ENCODE data around the gene EXOC3L2. TPM values are rescaled to one million over a fixed set of nuclear protein-coding genes. Genes with fewer than 3 reads are reported as not detected.

The EXOC3L2 gene
- total RNA-seq, 1 experiment from 2014 or later = not detected

DNA sequence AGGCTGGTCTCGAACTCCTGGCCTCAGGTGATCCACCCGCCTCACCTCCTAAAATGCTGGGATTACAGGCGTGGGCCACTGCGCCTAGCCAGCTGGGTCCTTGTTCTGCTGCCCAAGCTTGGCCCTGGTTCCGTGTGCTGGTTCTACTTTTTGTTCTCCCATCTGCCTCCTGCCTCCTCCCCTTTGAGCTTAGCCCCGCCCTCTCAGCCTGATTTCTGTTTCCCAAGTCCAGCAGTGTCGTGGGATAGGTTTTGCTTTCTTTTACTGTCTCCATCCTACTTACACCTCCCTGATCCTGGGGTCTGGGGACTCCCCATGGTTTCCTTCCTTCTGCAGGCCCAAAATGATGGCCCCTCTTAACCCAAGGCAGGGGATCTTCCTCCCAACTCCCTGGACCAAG, 64.3 kb downstream of the EXOC3L2 start:
- TF ChIP-seq CTCF (conservative IDR thresholded peaks at IDR 0.05; ENCODE audit: low read depth, low read length) (no peak), EZH2 (IDR thresholded peaks at IDR 0.05; ENCODE audit: borderline replicate concordance, low read depth, low read length, poor library complexity, severe bottlenecking) (no peak)
- ChIA-PET POLR2A (ENCODE audit: low non-redundant PET) (no interaction called here), CTCF (no interaction called here)
- Histone ChIP-seq H3K4me3 (ENCODE audit: low read depth, low read length, poor library complexity, severe bottlenecking) (no peak overlapping the region), H3K36me3 (ENCODE audit: insufficient read depth, low read length, poor library complexity, severe bottlenecking) (no peaks in the 10 kb centered on the region), H3K27me3 (replicated peaks; ENCODE audit: insufficient read depth, low read depth, low read length, poor library complexity) (no peaks in the 10 kb centered on the region), H3K4me1 (ENCODE audit: insufficient read depth, low read length, poor library complexity, severe bottlenecking) (peaks cover 7% of the 10 kb centered on the region), H3K9me3 (ENCODE audit: low read depth, low read length, poor library complexity, severe bottlenecking) (no peaks in the 10 kb centered on the region), H3K27ac (ENCODE audit: low read depth, low read length, poor library complexity, severe bottlenecking) (no peak overlapping the region)
- no TSS peak for BruUV-seq (replicated peaks)
- intact Hi-C loops (cut with micrococcal nuclease; ENCODE audit: unreplicated experiment) = loop anchor here (10.0 kb wide), 1 partner anchor 166 kb away; no protein-coding TSS in a partner anchor
- DNase-seq (ENCODE audit: low spot score) = no peak

- intact Hi-C loops (cut with micrococcal nuclease; ENCODE audit: unreplicated experiment) = loop anchor here (10.0 kb wide), 1 partner anchor 165 kb away; no protein-coding TSS in a partner anchor
- Histone ChIP-seq H3K4me1 (ENCODE audit: insufficient read depth, low read length, poor library complexity, severe bottlenecking) (peaks cover 7% of the 10 kb centered on the region), H3K9me3 (ENCODE audit: low read depth, low read length, poor library complexity, severe bottlenecking) (no peaks in the 10 kb centered on the region), H3K27me3 (replicated peaks; ENCODE audit: insufficient read depth, low read depth, low read length, poor library complexity) (no peaks in the 10 kb centered on the region), H3K27ac (ENCODE audit: low read depth, low read length, poor library complexity, severe bottlenecking) (peak overlapping the region; percentile 64), H3K4me3 (ENCODE audit: low read depth, low read length, poor library complexity, severe bottlenecking) (peak overlapping the region; percentile 77), H3K36me3 (ENCODE audit: insufficient read depth, low read length, poor library complexity, severe bottlenecking) (no peaks in the 10 kb centered on the region)
- POLR2A ChIA-PET (ENCODE audit: low non-redundant PET) = no interaction called here
- no peak for DNase-seq (ENCODE audit: low spot score)
- CTCF ChIA-PET = no interaction called here
- no peak for TF ChIP-seq CTCF (conservative IDR thresholded peaks at IDR 0.05; ENCODE audit: low read depth, low read length)
- TF ChIP-seq EZH2 (IDR thresholded peaks at IDR 0.05; ENCODE audit: borderline replicate concordance, low read depth, low read length, poor library complexity, severe bottlenecking) = no peak
- BruUV-seq (replicated peaks) = TSS peak; percentile 73
Observed at GRCh38 chr19:45179892-45180370, 65.3 kb downstream of the EXOC3L2 start.

GRCh38 chr19:45179072-45179891, 65.9 kb downstream of the EXOC3L2 start:
- Histone ChIP-seq H3K4me1 (ENCODE audit: insufficient read depth, low read length, poor library complexity, severe bottlenecking) (peaks cover 7% of the 10 kb centered on the region), H3K36me3 (ENCODE audit: insufficient read depth, low read length, poor library complexity, severe bottlenecking) (no peaks in the 10 kb centered on the region), H3K4me3 (ENCODE audit: low read depth, low read length, poor library complexity, severe bottlenecking) (peak overlapping the region; percentile 77), H3K27me3 (replicated peaks; ENCODE audit: insufficient read depth, low read depth, low read length, poor library complexity) (no peaks in the 10 kb centered on the region), H3K27ac (ENCODE audit: low read depth, low read length, poor library complexity, severe bottlenecking) (peak overlapping the region; percentile 64), H3K9me3 (ENCODE audit: low read depth, low read length, poor library complexity, severe bottlenecking) (no peaks in the 10 kb centered on the region)
- CTCF ChIA-PET = interaction anchor here (0.6 to 1.3 kb wide), 4 partner anchors 70 to 455 kb away, joined by 3 to 4 read pairs (median 3); no protein-coding TSS in a partner anchor
- no peak for TF ChIP-seq CTCF (conservative IDR thresholded peaks at IDR 0.05; ENCODE audit: low read depth, low read length)
- no peak for TF ChIP-seq EZH2 (IDR thresholded peaks at IDR 0.05; ENCODE audit: borderline replicate concordance, low read depth, low read length, poor library complexity, severe bottlenecking)
- POLR2A ChIA-PET (ENCODE audit: low non-redundant PET) = interaction anchor here (0.6 kb wide), 1 partner anchor 131 kb away, joined by 20 read pairs; no protein-coding TSS in a partner anchor
- BruUV-seq (replicated peaks) = no TSS peak
- DNase-seq (ENCODE audit: low spot score) = peak; percentile 26
- intact Hi-C loops (cut with micrococcal nuclease; ENCODE audit: unreplicated experiment) = no loop called here

All from A673 (cell line).